Stimulated activated CD8-positive, alpha-beta memory T cell treated with anti-CD3 and anti-CD28 coated beads, Interleukin-12 subunit alpha, Interleukin-12 subunit beta, amount 100 ng/mL, for 24 hours (primary cell): ENCODE results near the gene NME8.

Source experiments
- DNase-seq: peaks from one replicate; pipeline ENCODE4 v3.0.0-alpha.2; 2020; ENCODE audit errors: extremely low read depth

Gene NME8

DNA sequence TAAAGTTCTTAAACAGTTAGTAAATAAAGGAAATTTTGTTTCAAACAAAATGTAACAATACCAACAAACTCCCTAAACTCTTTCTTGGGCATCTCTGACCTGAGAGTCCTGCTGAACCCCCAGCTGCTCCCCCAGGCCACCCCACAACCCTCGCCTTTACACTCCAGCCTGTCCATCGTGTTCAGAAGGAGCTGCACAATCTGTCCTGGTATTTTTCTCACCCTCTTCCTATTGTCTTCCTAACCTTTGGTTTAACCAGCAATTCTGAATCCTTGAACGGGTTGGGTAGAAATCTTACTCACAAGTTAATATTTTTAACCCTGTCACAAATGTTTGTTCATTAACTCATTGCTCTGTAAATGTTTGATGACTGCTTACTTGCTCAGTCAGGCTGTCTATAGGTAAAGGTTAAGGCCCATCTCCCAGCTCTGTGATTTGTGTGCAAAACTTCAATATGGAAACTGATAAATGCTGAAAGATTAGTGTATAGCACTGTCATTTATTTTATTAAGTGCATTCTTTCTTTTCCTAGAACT is 51.4 kb downstream of the NME8 start:
- no peak for DNase-seq

DNA sequence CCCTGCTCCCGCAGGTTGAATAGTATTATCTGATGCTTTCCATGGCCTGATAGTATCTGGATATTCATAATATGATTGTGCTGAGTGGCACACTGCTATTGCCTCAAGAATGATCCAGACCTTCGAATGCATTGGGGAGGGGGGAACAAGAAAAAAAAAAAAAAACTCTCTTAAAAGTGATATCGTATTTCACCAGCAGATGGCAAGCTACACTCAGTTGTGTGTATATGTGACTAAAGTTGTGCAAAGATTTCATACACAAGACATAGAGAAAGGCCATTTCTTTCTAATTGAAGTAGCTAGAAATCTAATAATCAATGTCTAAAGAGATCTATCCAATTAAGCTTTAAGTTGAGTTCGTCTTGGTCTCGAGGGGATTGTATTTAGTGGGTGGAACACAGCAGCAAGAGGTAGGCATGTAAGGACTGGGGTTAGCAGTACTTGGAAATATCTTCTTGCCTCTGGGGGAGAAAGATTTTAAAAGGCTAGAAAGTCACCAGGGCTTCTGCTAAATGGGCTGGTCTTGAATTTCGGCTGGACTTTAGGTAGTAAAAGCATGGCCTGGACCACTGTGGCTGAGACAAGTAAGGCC is 52.9 kb downstream of the NME8 start:
- no peak for DNase-seq

DNA sequence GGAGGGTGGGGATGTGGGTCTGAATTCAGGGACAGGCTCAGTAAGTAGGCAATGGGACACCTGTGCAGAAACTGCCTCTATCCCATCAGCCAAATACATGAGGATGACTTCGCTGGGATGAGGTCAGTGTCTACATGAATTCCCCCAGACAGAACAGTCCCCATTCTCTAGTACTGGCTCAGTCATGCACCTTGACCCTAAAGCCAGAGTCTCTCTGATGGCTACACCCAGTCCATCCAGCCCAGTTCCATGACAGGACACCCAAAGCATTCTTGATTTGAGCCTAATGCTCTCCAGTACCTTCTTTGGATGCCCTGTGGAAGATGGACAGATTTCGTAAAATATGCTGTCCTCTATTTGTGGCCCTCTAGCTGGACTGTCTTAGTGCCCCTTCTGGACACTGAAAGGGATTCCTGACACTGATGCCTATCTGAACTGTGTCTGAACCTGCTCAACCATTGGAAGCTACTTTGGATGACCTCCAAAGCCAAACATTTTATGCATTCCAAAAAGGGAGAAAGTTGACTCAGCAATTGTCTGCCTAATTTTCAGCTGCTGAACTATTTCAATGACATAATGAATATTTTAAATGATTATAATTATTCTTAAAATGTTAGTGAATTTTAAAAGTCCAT is 53.6 kb downstream of the NME8 start:
- DNase-seq = no peak

DNA sequence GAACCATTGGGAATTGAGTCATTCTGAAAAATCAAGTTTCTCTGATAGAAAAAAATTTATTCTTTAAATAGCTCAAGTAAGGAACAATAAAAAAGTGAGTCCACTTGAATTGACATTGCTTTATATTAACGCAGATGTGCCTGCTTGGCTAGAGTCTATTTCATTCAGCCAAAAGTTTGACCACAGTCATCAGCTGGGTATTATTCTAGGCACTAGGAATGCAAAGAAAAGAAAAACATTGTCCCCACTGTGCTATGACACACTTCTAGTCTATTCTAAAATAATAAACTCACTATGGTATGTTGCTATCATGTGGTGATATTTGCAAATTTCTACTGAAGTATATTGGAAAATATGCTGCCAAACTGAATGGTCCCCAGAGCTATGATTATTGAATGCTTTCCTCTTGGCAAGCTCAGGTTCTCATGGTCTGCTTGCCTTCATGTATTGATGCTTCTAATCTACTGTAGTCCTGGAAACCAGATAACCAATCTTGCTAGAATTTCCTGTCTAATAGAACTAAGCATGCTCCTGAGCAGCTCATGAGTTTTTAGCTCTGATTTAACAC is 59.9 kb downstream of the NME8 start:
- no peak for DNase-seq

DNA sequence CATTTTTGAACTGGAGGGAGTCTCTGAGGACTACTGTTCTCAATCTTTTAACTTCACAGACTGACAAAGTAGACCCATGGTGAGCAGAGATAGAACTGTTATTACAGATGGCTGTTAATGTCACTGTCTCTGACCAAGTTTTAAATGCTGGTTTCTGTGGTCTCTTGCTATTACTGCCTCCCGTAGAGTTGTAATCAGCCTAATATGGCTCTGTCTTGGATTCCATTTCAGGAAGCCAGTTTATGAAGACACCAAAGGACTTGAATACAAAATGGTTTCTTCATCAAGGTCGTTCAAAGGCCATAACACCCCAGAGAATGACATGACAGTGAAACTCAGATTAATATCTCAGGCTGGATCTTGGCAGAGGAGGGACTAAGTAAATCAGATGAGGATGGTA is 64.4 kb downstream of the NME8 start:
- no peak for DNase-seq

DNA sequence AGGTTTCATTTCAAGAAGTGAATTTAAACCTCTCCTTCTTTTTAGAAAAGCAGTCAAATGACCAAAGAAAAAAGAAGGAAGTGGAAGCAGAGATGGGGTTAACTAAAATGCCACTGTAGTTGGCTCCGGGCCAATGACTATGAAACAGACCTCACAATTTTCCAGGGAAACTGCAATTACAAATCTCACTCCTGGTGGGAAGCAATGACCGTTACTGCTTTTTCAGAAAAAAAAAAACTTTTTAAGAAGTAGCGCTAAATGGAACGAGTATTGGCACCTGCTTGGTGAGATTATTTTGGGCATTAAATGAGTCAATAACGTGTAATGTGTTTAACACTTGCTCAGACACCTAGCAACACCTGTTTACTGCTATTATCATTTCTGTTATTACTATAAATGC is 67.0 kb downstream of the NME8 start:
- no peak for DNase-seq

DNA sequence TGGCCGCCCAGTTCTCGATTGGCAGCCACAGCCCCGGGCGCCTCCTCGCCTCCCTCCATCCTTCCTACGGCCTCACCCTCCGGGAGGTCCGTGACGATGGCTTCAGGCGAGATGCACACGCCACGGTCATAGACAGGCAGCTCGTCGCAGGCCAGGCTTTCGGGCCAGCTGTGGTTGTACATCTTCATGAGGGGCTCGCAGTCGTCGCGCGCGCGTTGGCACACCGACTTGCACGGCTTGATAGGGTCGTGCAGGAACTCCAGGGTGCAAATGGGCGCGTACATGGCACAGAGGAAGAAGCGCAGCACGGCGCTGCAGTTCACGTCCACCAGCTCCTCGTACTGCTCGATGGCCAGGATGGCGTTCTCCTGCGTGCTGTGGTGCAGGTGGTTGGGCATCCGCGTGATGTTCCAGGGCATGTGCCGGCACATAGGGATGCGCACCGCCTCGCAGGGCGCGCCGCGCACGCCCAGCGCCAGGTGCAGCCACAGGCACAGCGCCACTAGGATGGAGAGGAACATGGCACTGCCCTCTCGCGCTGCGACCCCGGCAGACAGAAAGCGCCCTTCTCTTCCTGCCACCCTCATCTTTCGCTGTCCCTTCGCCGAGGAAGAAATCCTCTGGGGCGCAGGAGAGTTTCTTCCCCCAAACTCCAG is 67.7 kb downstream of the NME8 start:
- DNase-seq = no peak

DNA sequence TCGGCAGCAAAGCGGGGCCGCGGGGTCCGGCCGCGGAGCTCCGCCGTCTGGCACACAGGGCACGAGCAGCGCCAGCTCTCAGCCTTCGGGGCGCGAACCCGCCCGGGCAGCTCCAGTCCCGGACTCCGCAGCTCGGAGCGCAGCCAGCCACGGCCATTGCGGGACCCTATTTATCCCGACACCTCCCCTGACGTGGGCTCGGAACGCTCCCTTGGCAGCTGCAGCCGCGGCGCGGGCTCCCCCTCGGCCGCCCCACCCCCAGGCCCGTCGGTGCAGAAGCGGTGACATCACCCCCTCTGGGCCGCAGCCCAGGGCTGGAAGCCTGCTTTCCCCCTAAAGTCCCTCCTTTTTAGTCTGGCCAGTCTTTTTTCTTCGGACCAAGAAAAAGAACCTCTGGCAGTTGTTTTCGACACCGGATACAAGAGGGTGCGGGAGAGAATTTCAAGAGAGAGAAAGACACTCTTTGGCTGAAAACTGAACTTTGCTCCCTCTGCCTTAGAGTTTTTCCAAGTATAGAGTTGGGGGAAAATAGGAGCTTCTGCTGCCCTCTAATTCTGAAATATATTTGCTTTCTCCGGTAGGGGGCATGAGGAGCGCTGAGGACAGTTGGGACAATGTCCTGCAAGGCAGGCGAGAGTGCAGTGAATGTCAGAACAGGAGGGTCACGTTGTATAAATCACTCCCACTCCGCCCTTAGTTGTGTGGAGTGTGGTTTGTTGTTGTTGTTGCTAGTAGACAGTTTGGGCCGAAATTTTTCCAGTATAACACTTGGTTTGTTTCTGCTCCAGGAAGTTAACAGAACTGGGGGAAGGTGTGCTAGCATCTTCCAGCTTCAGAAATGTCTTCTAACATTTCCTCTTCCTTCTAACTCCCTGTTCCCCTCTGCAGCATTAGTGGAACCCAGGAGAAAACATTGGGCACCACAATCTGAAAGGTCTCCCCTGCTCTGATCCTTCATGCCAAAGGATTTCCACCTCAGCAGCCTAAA is 68.6 kb downstream of the NME8 start, which contains the start of gene SFRP4:
Gene SFRP4 (minus strand): TSS at position 145 of the 988 bp plus-strand sequence. CDS start 280 bp downstream, outside the sequence.
- no peak for DNase-seq

DNA sequence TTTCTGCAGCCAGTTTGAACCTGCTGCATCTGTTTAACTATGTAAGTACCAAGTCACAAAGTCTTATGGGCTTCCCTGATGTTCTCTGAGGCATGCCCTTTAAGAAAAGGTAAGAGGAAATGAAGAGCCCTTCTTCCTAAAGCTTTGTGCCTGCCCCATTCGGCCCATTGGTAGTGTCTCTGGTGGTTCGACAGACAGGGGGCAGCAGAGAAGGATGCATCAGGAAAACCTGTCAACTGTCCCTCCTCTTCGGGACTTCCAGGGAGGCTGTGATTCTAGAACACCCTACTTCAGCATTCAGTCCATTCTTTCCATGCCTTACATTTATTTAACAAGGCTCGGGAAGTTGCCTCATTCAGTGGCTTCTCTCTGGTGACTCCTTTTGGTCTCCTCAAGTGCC is 70.1 kb downstream of the NME8 start:
- no peak for DNase-seq

DNA sequence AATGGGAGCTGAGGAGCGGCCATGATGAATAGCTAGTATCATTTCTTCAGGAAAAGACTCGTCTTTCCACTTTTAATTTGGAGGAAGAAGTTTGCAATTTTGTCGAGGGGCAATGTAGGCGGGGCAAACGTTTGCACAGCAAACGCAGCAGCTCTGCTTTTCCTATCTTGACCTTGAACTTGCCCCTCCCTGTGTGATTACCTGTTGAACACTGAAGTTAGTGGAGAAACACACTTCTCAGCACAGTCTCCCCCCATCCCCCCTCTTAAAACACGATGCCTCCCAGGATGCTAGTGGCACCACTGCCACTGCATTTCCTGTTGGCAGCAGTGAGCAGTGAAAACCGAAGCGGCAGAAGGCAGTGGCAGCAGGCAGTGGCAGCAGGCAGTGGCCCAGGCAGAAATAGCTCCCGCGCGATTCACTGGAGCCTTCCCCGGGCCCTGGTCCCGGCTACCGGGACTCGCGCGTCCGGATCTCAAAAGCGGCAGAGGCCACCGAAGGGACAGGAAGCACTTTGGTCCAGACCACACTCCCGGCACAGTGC is 72.0 kb downstream of the NME8 start, which contains the start of gene EPDR1:
Gene EPDR1 (plus strand): TSS at position 336 of the 544 bp plus-strand sequence. CDS start 300 bp downstream, outside the sequence.
- no peak for DNase-seq

DNA sequence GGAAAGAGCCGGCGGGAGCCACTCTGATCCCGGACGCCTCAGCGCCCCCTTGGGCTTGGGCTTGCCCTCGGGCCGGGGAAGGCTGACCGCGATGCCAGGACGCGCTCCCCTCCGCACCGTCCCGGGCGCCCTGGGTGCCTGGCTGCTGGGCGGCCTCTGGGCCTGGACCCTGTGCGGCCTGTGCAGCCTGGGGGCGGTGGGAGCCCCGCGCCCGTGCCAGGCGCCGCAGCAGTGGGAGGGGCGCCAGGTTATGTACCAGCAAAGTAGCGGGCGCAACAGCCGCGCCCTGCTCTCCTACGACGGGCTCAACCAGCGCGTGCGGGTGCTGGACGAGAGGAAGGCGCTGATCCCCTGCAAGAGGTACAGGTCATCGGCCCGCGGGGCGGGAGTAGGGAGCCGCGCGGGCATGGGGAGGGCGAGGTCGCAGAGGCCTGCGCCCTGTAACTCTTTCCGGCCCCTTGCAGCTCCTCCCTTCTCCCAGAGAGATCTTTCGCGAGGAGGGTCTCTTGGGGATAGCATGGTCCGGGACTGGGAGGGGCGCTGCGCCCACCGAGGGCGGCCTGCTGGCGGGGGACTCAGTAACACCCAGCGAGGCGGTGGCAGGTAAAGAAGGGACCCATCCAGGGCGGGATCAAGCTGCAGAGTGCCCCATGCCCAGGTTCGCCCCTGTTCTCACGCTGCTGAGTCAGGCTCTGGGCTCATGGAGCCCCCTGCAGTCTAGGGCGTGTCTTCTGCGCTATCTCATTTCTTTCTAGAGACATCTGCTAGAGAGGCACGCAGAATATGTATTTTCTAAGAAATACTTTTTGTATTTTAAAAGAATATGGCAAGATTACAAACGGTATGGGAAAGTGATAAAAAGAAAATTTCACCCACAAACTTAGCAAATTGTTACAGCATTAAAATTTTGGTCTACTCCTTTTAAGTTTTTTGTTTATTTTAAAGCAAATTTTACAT is 72.7 kb downstream of the NME8 start:
- no peak for DNase-seq

DNA sequence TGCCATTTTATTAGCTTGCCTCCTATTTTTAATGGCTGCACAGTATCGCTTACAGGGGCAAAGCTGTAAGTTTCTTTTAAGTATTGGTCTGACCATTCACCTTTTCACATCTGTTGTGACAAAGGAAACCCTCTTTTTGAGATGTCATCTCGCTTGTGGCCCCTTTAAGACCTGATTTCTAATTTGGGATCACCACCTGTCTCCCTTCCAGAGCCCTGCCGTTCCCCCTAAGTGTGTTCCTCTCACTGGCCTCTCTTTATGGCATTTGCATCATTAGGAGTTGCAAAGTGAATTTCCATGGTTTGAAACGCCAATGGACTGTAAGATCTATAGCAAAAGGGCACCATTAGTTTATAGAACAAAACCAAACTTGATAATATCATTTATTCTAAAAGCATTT is 73.5 kb downstream of the NME8 start:
- no peak for DNase-seq

DNA sequence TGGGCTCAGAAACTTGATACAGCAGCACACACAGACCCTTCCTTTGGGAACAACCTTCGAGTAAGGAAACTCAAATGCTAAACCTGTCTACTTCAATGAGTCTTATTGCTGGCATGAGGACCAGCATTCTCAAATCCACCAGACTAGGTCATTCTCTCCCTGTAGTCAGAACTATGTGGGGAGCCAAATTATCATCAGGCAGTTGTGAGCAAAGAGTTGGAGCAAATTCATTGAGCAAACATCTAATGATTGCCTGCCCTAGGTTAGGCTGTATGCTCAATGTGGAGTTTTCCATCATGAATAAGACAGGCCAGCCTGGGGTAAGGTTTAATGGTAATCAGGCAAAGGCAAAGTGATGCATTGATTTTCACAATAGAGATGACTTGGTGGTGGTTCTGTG is 75.6 kb downstream of the NME8 start:
- no peak for DNase-seq

DNA sequence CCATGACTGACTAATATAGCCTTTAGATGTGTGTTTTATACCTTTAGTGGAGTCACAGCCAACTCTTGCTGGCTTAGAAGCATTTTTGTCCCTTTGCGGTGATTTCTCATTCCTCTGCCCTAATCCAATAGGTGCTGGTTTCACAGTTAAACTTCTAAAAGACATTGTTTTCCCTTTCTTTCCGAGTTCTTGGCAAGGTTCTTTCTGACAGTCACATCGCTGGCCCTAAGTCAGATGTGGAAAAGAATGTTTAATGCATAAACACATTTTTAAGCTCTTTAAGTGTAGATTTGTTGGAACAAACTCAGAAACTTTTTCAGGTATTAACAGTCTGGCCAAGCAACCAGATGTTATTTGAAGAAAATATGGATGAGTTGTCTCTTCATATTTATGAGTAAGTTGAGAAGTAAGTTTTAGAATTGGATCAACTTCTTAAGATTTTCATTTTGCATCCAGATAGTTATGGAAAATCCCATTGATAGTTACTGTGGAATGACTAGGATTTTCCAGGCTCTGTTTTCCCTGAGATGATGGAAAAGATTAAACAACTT is 76.2 kb downstream of the NME8 start:
- DNase-seq = no peak

DNA sequence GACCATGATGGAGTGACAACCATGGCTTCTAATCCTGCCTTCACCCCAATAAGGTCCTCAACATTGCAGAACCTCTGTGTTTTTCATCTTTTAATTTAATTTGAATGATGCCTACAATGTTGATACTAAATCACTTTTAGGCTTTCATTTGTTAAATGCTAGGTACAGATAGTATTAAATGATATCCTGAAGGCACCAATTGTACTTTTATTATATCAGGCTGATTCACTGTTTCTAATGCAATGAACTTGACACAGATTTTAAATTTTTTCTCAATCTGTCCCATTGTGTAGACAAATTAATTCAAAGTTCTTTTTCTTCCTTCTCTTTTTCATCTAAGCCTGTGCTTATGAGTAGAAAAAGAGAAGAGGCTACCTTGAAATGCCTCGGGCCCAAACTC is 77.2 kb downstream of the NME8 start:
- no peak for DNase-seq

DNA sequence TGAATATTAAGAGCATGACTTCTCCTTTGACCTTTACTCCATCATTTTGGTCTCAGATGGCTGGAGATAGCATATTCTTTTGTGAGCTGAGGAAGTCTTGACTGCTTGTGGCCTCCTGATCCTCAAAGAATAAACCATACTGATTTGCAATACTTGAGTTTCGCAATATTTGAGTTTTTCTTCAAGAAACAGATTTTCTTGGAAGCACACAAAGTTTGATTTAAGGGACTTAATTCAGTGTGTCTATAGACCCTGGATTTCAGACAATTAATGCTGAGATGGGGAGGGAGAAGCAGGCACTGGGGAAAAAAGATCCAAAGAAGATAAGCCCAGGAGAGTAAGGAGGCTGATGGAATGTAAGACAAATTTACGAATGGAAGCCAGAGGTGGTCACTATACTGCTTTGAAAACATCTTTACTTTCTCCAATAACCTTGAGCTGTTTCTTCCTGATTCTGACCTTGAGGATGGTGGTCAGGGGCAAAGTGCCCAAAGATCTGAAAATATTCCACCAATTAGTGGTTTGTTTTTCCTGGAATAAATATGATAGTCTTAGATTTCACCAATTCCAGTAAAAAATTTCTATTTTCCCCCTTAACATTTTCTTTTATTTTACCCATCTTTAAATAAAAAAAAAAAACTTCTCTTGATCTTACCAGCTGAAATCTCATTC is 79.5 kb downstream of the NME8 start:
- DNase-seq = no peak

DNA sequence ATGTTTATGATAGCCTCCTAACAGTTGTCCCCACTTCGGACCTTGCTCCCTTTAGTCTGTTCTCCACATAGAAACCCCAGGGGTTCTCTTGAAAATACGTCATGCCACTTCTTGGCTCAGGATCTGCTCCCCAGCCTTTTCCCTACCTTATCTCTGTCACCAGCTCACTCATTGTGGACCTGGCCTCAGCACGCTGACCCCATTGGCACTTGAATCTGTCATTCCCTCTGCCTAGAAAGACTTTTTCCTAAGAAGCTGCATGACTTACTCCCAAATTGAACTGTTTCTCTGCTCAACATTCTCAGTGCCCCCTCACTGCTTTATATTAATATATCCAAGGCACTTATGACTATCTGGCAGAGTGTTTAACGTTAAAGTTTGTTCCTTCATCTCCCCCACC is 80.5 kb downstream of the NME8 start:
- no peak for DNase-seq

DNA sequence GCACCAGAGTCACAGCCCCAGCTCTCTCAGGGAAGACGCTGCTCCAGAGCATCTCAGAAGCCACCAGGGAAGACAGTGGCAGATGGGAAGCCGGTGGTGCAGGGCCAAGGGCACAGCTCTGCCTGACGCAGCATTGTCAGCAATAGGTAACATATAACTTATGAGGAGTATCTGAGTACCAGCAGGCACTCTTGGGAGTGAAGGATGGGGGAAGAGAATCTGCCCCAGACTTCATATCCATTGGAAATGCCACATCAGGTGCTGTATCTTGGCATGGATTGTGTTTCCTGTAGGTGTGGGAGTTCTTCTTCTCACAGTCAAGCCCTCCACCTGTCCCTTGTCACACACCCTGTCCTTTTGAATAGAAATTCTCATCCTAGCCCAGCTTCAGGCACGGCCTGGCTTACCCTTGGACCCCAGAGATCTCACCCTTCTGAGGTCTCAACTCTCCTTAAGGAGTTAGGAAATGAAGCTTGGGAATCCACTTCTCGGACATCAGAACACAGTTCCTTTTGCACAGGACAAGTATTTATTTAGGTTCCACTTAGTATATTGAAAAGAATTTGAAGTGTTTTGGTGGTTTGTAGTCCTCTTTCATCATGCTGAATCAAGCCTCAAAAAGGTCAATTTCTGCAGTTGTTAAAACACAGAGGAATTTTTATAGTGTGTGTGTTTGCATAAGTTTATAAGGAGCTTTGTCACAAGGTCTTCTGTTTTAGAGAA is 82.0 kb downstream of the NME8 start:
- no peak for DNase-seq
